NCI-H510A treated with DMSO at 0.1 percent for 48 hours (cell line): ENCODE measurements around the gene LENG9.
"Not testable (repeated sequence)": the region's sequence is repeated elsewhere in the genome, so short reads cannot be mapped to it uniquely, and the experiment has no call there.

ENCODE experiments used
- DNase-seq: peaks from one replicate; lab custom pipeline; 2025; lab: John Stamatoyannopoulos, UW

LENG9 gene

GRCh38 chr19:54459282-54460229 lies 4.0 kb downstream of the LENG9 start:
- DNase-seq = no peak

DNA sequence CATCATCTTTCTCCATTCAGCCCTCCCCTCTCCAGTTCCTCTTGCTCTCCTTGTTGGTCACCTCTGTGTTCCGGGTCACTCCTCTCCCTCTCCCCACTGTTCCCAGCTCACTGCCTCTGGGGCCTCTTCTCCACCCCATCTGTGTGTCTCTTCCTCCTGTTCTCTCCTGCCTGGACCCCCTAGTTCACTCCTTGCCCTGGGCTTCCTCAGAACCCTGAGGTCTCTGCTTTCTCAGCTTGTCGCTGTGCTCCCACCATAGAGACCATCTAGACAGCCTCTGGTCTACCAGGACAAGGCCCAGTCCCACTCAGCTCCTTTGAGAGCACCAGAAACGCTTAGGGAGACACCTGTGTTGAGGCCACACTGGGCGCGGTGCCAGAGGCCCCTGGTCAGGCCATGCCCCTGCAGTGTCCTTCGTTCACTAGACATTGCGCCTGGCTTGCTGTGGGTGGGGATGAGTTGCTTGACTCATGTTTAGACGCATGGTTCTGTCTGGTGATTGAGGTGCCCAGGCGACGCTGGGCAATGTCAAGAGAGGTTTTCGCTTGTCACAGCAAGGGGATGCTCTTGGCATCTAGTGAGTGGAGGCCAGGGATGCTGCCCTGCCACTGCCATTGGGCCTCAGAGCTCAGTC lies 4.8 kb downstream of the LENG9 start:
- no peak for DNase-seq

DNA sequence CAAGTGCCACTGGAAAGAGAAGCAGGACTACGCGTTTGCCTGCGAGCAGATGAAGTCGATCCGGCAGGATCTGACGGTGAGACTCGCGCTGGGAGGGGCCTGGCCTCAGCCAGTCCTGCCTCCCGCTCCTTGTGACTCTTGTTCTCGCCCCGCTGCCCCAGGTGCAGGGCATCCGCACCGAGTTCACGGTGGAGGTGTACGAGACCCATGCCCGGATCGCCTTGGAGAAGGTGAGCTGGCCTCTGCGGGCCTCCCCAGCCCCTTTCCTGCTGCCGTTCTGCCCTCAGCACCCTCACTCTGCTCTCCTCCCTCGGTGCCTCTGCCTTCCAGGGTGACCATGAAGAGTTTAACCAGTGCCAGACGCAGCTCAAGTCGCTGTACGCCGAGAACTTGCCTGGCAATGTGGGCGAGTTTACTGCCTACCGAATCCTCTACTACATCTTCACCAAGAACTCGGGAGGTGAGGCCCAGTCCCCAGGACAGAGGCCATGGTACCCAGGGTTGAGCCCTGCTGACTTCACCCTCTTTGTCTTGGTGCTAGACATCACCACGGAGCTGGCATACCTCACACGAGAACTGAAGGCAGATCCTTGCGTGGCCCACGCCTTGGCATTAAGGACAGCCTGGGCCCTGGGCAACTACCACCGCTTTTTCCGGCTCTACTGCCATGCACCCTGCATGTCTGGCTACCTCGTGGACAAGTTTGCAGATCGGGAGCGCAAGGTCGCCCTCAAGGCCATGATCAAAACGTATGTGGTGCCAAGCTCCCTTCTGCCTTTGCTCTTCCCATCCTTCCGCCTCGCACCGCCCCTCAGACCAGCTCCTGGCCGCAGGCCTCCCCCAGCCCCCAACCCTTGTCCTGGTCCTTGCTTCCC lies 5.6 kb downstream of the LENG9 start:
- no peak for DNase-seq

DNA sequence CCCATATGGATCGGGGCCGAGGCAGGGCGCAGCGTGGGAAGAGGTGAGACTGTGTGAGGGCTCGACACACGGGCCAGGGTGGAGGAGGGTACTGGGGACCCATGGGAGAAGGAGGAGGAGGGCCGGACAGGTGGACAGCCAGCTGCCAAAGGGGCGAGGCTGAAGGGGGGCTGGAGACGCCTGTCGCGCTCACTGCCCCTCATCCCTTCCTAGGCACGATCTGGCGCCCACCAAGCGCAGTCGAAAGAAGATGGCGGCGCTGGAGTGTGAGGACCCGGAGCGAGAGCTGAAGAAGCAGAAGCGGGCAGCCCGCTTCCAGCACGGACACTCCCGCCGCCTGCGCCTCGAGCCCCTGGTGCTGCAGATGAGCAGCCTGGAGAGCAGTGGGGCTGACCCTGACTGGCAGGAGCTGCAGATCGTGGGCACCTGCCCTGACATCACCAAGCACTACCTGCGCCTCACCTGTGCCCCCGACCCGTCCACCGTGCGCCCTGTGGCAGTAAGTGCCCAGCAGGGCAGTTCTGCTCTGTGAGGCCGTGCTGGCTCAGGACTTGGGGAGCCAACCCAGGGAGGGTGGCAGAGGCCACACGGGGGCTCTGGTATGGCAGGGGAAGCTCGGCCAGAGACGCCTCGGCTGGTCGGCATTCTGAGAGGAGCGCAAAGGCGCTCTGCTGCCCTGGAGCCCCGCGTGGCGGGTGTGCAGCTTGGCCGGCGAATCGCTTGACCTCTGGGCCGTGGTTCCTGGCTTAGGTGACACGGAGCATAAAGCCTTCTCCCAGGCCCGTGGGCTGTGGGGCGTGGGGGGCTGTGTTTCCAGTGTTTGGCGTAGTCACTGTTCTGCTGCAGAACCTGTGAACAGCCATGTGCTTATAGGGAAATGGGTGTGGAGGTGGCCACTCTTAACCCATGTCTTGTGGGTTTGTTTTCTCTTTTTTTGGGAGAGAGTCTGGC lies 6.9 kb downstream of the LENG9 start:
- DNase-seq = no peak

DNA sequence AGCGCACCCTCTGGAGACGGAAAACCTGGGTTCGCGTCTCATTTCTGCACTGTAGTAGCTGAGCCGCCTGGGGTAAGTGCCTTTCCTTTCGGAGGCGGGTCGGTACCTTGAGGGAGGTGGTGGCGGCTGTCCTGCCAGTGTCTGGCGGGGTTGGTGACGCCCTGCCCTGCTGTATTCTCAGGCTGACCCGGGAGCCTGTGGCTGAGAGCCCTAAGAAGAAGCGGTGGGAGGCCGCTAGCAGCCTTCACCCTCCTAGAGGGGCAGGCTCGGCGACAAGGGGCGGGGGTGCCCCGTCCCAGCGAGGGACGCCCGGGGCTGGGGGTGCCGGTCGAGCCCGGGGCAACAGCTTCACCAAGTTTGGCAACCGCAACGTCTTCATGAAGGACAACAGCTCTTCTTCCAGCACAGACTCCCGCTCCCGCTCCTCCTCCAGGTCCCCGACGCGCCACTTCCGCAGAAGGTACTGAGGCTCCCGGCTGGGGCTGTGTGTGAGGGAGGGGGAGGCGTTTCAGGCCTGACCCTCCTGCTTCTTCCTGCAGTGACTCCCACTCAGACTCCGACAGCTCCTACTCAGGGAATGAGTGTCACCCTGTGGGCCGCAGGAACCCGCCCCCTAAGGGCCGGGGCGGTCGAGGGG lies 7.7 kb downstream of the LENG9 start:
- DNase-seq = no peak

DNA sequence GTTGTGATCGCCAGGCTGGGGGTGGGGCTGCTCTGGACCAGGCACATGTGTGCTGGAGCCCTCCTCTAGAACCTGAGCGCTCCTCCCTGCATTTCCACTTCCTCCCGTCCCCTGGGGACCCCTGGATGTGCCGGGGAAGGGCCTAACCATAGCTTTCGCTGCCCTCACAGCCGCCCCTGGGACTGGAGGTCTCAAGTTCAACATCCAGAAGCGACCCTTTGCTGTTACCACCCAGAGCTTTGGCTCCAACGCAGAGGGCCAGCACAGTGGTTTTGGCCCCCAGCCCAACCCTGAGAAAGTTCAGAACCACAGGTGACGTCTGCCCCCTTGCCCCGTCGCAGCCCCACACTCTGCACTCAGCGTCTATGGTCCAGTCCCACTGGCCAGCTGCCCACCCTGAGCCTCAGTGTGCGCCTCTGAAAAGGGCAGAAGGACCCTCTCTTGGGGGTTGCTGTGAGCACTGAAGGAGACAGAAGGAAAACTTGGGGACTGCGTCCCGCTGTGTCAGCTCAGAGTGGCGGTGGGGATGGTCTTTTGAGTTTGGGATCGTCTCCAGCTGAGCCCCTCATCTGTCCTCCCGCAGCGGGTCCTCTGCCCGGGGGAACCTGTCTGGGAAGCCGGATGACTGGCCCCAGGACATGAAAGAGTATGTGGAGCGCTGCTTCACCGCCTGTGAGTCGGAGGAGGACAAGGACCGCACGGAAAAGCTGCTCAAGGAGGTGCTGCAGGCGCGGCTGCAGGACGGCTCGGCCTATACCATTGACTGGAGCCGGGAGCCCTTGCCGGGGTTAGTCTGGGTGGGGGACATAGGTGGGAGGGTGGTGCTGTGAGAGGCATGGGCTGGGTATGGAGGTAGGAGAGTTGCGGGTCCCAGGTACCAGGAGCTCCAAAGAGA lies 8.6 kb downstream of the LENG9 start:
- no peak for DNase-seq

DNA sequence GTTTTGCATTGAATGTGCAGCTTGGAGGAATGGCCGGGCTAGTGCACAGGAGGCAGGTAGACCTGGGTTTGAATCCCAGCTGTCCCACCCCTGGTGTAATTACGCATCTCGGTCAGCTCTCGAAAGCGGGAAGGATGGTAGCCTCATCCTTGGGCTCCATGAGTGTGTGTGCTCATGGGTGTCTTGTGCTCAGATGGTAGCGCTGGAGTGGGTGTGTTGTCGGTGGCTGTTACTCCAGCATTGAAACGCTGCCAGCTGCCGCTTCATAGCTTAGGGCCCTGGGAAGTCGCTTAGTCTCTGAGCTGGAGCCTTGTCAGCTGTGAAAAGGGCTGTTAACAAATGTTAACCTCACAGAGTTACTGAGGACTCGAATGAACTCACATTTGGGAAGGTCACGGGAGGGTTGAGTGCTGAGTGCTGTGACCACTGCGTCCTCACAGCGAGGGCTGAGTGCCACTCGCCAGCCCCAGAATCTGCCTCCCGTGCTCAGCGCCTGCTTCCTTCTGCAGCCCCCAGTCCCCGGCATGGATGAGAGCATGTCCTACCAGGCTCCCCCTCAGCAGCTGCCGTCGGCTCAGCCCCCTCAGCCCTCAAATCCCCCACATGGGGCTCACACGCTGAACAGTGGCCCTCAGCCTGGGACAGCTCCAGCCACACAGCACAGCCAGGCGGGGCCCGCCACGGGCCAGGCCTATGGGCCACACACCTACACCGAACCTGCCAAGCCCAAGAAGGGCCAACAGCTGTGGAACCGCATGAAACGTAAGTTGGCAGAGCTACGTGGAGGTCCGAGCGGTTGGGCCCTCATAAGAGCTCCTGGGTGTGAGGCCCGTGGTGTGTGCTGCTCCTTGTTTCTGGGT lies 9.4 kb downstream of the LENG9 start:
- no peak for DNase-seq

- no peak for DNase-seq
Measured at GRCh38 chr19:54452626-54453025, 11.0 kb downstream of the LENG9 start.

DNA sequence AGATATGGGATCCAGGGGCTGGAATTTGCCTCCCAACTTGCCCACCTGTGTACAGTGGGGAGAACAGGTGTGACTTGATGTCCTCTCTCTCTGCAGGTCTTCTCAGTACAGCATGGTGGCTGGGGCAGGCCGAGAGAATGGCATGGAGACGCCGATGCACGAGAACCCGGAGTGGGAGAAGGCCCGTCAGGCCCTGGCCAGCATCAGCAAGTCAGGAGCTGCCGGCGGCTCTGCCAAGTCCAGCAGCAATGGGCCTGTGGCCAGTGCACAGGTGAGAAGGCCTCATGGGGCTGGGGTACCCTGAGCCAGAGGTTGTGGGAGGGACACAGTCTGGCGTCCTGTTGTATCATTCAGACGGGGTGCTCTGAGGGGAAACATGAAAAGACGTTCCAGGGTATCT lies 11.6 kb downstream of the LENG9 start:
- DNase-seq = no peak

- no peak for DNase-seq
Measured at GRCh38 chr19:54451331-54451871, 12.2 kb downstream of the LENG9 start.

DNA sequence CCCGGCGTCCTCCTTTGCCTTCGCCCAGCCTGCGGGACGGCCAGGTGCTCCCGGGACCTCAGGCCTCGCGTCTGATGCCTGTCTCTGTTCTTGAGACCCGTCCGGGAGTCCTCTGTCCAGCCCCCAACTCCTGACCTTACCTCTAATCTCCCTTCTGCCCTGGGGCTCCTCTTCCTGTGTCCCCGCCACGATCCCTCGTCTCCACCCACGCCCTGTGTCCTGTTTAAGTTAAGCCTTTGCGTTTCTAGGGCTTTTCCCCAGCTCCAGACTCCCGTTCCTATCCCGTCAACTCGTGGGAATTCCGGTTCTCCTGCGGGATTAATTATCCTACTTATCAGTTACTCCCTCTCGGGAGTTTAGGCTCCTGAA lies 13.9 kb downstream of the LENG9 start:
- DNase-seq = no peak

DNA sequence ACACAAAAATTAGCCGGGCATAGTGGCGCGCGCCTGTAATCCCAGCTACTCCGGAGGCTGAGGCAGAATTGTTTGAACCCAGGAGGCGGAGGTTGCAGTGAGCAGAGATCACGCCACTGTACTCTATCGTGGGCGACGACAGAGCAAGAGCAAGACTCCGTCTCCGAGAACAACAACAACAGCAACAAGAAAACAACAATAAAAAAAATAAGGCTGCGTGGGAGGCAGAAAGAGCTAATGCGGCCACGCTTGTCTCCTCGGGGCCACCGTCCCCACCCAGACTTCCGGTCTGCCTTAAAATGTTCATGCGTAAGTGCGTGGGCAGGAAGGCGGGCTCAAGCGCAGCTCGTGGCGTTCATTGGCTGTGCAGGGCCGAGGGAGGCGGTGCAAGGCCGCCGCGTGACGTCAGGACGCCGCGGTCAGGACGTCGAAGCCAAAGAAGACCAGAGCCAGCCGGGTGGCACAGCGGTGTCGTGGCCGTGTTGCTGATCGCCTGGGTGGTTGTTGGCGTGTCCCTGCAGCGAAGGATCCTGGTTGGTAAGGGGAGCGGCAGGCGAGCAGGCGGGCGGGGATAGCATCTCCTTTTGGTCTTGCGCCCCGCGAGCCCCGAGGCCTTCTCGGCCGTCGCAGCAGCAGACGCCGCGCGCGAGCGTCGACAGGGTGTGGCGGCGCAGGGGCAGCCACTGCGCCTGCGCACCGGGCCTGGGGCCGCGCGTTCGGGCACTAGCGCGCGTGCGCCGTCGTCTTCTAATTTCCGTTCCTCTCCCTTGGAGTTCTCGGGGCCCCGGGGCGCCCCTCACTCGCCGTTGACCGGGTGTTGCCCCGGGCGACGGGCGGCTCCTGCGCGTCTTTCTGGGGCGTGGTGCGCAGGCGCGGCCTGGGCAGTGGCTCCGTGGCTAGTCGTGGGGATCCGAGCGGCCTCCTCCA lies 14.5 kb downstream of the LENG9 start, which contains the start of gene LENG8:
Gene LENG8 (plus strand): TSS at position 426 of the 927 bp plus-strand sequence. CDS start 2,146 bp downstream, outside the sequence.
- DNase-seq = peak; percentile 93

DNA sequence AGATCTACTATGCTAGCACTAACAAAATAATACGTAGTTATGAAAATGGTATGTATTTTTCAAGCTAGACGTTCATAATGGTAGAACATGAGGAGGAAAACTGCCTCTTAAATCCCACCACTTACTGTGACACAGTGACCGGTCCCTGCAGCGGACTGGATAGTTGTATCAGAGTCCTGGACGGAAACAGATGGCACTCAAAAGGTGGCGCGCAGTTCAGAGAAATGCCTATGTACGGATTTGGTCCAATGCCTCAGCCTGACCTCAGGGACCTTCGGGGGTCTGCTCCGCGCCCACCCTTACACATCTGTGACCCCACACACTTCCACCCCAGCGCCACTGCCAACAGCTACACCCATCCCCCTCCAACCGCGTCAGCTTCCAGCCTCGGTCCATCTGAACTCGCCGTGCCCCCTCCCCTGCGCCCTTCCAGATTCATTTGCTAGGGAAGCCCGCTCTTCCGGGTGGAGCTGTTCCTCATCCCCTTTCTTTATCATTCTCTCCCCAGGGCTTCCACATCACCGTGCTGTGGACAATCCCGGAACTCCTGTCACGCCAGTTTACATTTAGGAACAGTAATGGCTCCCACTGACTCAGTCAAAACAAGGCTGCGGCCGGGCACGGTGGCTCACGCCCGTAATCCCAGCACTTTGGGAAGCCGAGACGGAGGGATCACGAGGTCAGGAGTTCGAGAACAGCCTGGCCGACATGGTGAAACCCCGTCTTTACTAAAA lies 15.4 kb downstream of the LENG9 start:
- DNase-seq = peak; percentile 61

DNA sequence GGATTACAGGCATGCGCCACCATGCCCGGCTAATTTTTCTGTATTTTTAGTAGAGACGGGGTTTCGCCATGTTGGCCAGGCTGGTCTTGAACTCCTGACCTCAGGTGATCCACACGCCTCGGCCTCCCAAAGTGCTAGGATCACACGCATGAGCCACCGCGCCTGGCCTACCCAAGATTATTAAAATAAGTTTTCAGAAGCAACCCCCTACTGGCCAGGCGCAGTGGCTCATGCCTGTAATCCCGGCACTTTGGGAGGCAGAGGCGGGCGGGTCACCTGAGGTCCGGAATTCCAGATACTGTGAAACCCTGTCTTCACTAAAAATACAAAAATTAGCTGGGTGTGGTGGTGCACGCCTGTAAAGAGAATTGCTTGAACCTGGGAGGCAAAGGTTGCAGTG lies 17.2 kb downstream of the LENG9 start:
- DNase-seq = not testable (repeated sequence)

DNA sequence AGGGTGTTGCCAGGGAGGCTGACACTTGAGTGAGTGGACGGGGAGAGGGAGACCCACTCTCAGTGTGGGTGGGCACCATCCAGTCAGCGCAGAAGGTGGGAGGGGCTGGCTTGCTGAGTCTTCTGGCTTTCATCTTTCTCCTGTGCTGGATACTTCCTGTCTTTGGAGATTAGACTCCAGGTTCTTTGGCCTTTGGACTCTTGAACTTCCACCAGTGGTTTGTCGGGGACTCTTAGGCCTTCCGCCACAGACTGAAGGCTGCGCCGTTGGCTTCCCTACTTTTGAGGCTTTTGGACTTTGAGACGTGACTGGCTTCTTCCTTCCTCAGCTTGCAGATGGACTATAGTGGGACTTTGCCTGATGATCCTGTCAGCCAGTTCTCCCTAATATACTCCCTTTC lies 18.8 kb downstream of the LENG9 start:
- DNase-seq = no peak

GRCh38 chr19:54440641-54441040 lies 22.9 kb downstream of the LENG9 start:
- DNase-seq = no peak
